Caco-2 (cell line): ENCODE data around the gene MC1R. TPM values are rescaled to one million over a fixed set of nuclear protein-coding genes. Genes with fewer than 3 reads are reported as not detected.

Experiments
- BruUV-seq: library from RNA; stranded (reverse); fragments of 400-500 nt; replicated peaks from 2 replicates; lab custom pipeline; 2021; lab: Mats Ljungman, UMichigan
- CTCF ChIA-PET: fragments of 300-600 bp; sonication (Branson Sonifier 250); formaldehyde crosslinking; loops from one replicate; lab custom pipeline; 2022; ENCODE audit warnings: antibody characterized with exemption; lab: Charles Lee
- POLR2A ChIA-PET: fragments of 300-600 bp; sonication (Branson Sonifier 250); formaldehyde crosslinking; loops from one replicate; lab custom pipeline; 2022; ENCODE audit warnings: antibody characterized with exemption; lab: Charles Lee
- DNase-seq, 2 experiments: peaks; one replicate each; pipeline versions ENCODE4 v3.0.0 to v3.0.0-alpha.2; 2020 to 2022
- H3K27me3 ChIP-seq: replicated peaks from 2 replicates; pipeline ENCODE4 v1.6.0; 2011; ENCODE audit warnings: low read length; ENCODE audit not compliant: control insufficient read depth, insufficient read depth
- H3K36me3 ChIP-seq: 2 replicates; pipeline ENCODE4 v1.5.1; 2011; ENCODE audit warnings: low read length; ENCODE audit not compliant: control insufficient read depth, insufficient read depth
- H3K4me1 ChIP-seq: fragments of 250-450 bp; sonication (Bioruptor Pico); 2 replicates; pipeline ENCODE4 v1.5.1; 2020; ENCODE audit warnings: mild to moderate bottlenecking
- H3K4me3 ChIP-seq: 2 replicates; pipeline ENCODE4 v1.5.1; 2011; ENCODE audit warnings: low read depth, mild to moderate bottlenecking, control low read depth, low read length
- H3K9me3 ChIP-seq: fragments of 250-450 bp; sonication (Bioruptor Pico); 2 replicates; pipeline ENCODE4 v1.5.1; 2020; ENCODE audit warnings: mild to moderate bottlenecking, moderate library complexity
- H3K27ac Mint-ChIP-seq: one replicate; pipeline ENCODE4 v1.8.0; 2022; ENCODE audit warnings: mixed read lengths; ENCODE audit not compliant: unreplicated experiment
- H3K27me3 Mint-ChIP-seq: one replicate; pipeline ENCODE4 v1.8.0; 2022; ENCODE audit warnings: mixed read lengths; ENCODE audit not compliant: insufficient read depth, unreplicated experiment
- H3K36me3 Mint-ChIP-seq: one replicate; pipeline ENCODE4 v1.8.0; 2022; ENCODE audit warnings: mild to moderate bottlenecking, mixed read lengths; ENCODE audit not compliant: insufficient read depth, unreplicated experiment
- H3K4me1 Mint-ChIP-seq: one replicate; pipeline ENCODE4 v1.8.0; 2022; ENCODE audit warnings: low read depth, mixed read lengths; ENCODE audit not compliant: unreplicated experiment
- H3K4me3 Mint-ChIP-seq: one replicate; pipeline ENCODE4 v1.8.0; 2022; ENCODE audit warnings: mild to moderate bottlenecking, moderate library complexity, mixed read lengths; ENCODE audit not compliant: unreplicated experiment
- H3K9me3 Mint-ChIP-seq: one replicate; pipeline ENCODE4 v1.8.0; 2022; ENCODE audit warnings: mixed read lengths; ENCODE audit not compliant: unreplicated experiment
- CTCF ChIP-seq, 2 experiments: fragments of 200-600 bp in 1 of 2; IDR thresholded peaks; 1 replicate in 1 of 2; 2 replicates in 1 of 2; pipeline versions ENCODE4 v1.5.1 to v1.8.0; 2011 to 2022; ENCODE audit warnings: antibody characterized with exemption in 1 of 2, control low read depth in 1 of 2, inconsistent platforms in 1 of 2, low read depth in 1 of 2, low read length in 1 of 2, mild to moderate bottlenecking in 1 of 2, moderate library complexity in 1 of 2; ENCODE audit not compliant: insufficient read depth in 1 of 2, severe bottlenecking in 1 of 2, unreplicated experiment in 1 of 2
- intact Hi-C: fragments of 100-400 bp; cut with micrococcal nuclease; formaldehyde crosslinking; loops from one replicate; pipeline ENCODE4 v1.10.0; 2022; ENCODE audit not compliant: unreplicated experiment
- total RNA-seq: library from RNA; stranded (reverse); gene quantifications from 2 replicates; pipeline ENCODE4 v1.2.3, GENCODE V29; 2022

Gene MC1R
- total RNA-seq, 1 experiment from 2014 or later, result 6.5 TPM

GRCh38 chr16:89895482-89896250 is 23.0 kb upstream of the MC1R start:
- no TSS peak for BruUV-seq
- H3K36me3 ChIP-seq, result peaks cover 15% of the 10 kb centered on the region

DNA sequence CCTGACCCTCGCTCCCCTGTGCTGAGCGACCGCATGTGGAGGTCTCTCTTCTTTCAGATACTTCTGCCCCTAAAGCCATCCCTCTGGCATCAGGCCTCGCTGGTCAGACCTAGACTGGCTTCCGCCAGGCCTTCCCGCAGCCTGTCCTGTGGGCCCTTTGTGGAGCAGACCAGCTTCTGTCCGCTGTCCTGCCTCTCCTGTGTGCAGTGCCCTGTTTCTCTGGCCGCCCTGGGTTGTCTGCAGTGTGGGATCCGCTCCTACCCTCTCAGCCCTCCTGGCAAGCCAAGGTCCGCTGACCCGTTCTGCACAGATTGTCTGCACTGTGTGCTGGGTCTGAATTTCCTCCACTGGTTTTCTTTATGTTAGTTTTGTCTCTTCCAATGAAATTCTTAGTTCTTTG is 21.5 kb upstream of the MC1R start:
- Mint-ChIP-seq H3K4me1 (no peaks in the 10 kb centered on the region), H3K27me3 (no peaks in the 10 kb centered on the region), H3K36me3 (peaks cover 78% of the 10 kb centered on the region), H3K27ac (no peak overlapping the region), H3K4me3 (no peak overlapping the region), H3K9me3 (no peaks in the 10 kb centered on the region)
- Histone ChIP-seq H3K4me3 (no peak overlapping the region), H3K36me3 (peaks cover 15% of the 10 kb centered on the region), H3K4me1 (no peaks in the 10 kb centered on the region), H3K27me3 (no peaks in the 10 kb centered on the region), H3K9me3 (no peaks in the 10 kb centered on the region)
- BruUV-seq, result no TSS peak
- CTCF ChIA-PET, result interaction anchor here (0.6 to 0.7 kb wide), 2 partner anchors 9 to 42 kb away, joined by 3 read pairs; no protein-coding TSS in a partner anchor
- no peak for DNase-seq
- intact Hi-C loops, result no loop called here
- TF ChIP-seq CTCF (IDR thresholded peaks at IDR 0.05; ENCODE audit: insufficient read depth in 1 of 2, low read depth in 1 of 2, low read length in 1 of 2, severe bottlenecking in 1 of 2, unreplicated experiment in 1 of 2), result no peak
- POLR2A ChIA-PET, result no interaction called here

More at GRCh38 chr16:89895482-89896250, 23.0 kb upstream of the MC1R start:
- H3K4me3 ChIP-seq, result no peak overlapping the region
- H3K36me3 Mint-ChIP-seq, result peaks cover 84% of the 10 kb centered on the region
- POLR2A ChIA-PET, result no interaction called here
- H3K4me1 ChIP-seq, result no peaks in the 10 kb centered on the region
- no peaks in the 10 kb centered on the region for H3K27me3 ChIP-seq
- no peaks in the 10 kb centered on the region for H3K9me3 Mint-ChIP-seq
- intact Hi-C loops, result no loop called here
- H3K9me3 ChIP-seq, result no peaks in the 10 kb centered on the region
- TF ChIP-seq CTCF (IDR thresholded peaks at IDR 0.05; ENCODE audit: insufficient read depth in 1 of 2, low read depth in 1 of 2, low read length in 1 of 2, severe bottlenecking in 1 of 2, unreplicated experiment in 1 of 2), result no peak
- no peak overlapping the region for H3K27ac Mint-ChIP-seq
- no peaks in the 10 kb centered on the region for H3K27me3 Mint-ChIP-seq
- CTCF ChIA-PET, result no interaction called here
- no peaks in the 10 kb centered on the region for H3K4me1 Mint-ChIP-seq
- H3K4me3 Mint-ChIP-seq, result no peak overlapping the region
- no peak for DNase-seq

DNA sequence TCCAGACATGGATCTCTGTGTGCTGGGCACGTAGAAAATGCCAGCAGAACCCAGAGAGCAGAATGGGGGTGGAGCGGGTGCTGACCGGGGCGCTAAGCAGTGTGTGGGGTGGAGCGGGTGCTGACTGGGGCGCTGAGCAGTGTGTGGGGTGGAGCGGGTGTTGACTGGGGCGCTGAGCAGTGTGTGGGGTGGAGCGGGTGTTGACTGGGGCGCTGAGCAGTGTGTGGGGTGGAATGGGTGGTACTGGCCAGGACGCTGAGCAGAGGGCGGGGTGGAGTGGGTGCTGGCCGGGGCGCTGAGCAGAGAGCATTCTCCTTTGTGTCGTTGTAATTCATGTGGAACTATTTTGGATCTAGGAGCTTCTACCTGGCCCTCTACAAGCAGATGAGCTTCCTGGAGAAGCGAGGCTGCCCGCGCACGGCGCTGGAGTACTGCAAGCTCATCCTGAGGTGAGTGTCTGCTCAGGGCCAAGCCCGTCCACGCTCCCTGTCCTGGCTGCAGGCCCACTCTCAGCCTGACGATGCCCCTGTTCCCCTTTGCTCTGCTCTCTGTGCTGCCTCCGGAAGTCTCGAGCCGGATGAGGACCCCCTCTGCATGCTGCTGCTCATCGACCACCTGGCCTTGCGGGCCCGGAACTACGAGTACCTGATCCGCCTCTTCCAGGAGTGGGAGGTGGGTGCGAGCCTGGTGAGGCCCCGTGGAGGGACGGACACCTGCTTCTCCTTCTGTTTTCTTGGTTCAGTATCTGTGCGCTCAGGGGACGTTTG is 20.3 kb upstream of the MC1R start:
- no peaks in the 10 kb centered on the region for H3K9me3 ChIP-seq
- TF ChIP-seq CTCF (IDR thresholded peaks at IDR 0.05; ENCODE audit: insufficient read depth in 1 of 2, low read depth in 1 of 2, low read length in 1 of 2, severe bottlenecking in 1 of 2, unreplicated experiment in 1 of 2), result no peak
- no peak overlapping the region for H3K4me3 ChIP-seq
- DNase-seq, result no peak
- Mint-ChIP-seq H3K27ac (no peak overlapping the region), H3K27me3 (no peaks in the 10 kb centered on the region), H3K4me1 (no peaks in the 10 kb centered on the region), H3K4me3 (no peak overlapping the region), H3K9me3 (no peaks in the 10 kb centered on the region), H3K36me3 (peaks cover 73% of the 10 kb centered on the region)
- no peaks in the 10 kb centered on the region for H3K27me3 ChIP-seq
- peaks cover 12% of the 10 kb centered on the region for H3K36me3 ChIP-seq
- H3K4me1 ChIP-seq, result no peaks in the 10 kb centered on the region
- CTCF ChIA-PET, result no interaction called here
- no TSS peak for BruUV-seq
- intact Hi-C loops, result no loop called here
- POLR2A ChIA-PET, result no interaction called here
